GM19099 (cell line): ENCODE measurements around the gene C13orf46.

ENCODE experiments used
- POLR2A ChIP-seq: IDR thresholded peaks from 3 replicates; pipeline ENCODE4 v1.6.1; 2011; ENCODE audit warnings: low read depth; ENCODE audit not compliant: insufficient read length; ENCODE audit errors: extremely low read depth

Gene C13orf46

DNA sequence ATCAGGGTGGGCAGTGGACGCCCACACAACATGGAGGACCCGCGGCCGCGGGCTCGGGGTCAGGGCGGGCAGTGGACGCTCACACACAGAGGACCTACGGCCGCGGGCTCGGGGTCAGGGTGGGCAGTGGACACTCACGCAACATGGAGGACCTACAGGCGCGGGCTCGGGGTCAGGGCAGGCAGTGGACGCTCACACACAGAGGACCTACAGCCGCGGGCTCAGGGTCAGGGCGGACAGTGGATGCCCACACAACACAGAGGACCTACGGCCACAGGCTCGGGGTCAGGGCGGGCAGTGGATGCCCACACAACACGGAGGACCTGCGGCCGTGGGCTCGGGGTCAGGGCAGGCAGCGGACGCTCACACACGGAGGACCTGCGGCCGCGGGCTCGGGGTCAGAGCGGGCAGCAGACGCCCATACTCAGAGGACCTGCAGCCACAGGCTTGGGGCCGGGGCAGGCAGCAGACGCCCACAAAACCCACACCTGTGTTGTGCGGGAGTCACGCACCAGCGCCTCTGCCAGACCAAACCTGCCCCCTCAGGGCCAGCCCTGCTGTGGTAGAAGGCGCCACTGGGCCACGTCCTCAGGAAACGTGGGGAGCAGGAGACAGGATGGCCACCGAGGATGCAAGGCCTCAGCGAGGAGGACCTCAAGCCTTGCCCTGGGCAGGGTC is 27.6 kb upstream of the C13orf46 start:
- no peak for TF ChIP-seq POLR2A

DNA sequence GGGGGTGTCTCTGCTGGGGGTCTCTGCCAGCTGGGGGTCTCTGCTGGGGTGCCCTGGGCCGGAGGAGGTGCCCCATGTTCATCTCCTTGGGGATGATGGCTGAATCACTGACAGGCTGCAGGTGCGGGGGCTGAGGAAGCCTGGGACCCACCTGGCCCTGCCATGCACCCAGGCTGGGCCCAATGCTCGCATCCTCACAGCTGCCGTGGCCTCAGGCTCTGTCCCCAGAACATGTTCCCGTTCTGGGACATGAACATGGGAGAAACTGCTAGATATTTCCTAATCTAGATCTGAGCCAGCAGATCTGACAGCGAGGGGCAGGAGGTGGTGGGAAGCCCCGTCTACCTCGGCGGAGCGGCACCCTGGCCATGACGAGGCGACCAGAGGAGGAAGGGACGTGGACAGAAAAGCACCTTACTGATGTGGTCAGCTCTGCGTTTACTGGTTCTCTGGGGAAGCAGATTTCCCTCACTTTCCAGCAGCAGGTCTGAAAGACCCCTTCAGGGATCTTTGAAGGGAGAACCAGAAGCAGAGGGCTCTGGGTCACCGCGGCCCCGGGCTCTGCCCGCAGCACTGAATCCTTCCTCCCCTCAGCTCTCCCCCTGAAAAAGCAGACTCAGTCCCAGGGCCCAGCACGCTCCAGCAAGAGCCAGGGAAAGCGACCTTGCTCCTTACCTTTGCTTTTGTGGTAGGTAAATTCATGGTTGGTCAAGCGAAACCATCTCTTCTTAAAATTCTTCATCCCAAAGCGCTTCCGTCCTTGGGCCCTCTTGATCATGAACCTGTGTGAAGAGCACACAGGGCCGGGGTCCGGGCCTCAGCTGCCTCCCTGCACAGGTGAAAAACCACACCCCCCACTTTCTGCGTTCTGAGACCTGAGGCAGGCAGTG is 26.5 kb upstream of the C13orf46 start:
- no peak for TF ChIP-seq POLR2A

DNA sequence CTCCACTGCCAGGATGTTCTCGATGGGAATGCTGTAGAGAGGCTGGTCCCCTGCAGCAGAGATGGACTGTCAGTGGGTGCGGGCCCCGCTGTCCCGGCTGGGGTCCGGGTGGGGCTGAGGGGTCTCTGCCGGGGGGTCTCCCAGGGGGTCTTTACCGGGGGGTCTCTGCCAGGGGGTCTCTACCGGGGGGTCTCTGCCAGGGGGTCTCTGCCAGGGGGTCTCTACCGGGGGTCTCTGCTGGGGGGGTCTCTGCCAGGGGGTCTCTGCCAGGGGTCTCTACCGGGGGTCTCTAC is 25.7 kb upstream of the C13orf46 start:
- no peak for TF ChIP-seq POLR2A

DNA sequence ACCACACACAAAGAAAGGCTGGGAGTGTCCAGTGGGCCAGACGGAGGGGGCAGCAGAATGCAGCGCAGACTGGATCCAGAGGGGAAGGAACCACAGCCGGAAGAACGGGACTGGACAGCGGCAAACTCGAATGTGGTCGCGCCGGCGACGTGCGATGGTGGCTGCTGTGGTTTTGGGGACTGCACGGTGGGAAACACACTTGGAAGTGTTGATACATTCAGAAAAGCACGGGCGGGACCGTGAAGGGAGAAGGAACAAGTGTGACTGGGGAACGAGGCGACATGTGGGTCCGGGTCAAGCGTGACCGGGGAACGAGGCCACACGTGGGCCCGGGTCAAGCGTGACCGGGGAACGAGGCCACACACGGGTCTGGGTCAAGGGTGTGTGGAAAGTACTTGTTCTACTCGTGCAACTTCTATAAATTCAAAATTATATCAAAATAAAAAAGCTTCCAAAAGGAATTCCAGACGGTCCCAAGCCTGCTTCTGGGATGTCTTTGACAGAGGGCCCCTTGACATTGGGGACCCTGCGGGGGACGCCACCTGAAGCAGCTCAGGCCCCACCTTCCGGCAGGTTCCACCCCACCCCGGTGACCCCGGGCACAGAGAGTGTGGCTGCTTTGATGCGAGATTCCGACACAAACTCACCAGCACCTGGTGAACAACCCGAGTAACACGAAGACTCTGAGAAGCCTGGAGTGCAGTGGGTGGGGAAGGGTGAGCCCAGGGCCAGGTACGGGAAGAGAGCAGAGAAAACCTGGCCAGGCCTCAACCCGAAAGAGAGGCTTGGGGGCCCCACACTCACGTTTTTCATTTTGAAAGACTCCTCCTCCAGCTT is 25.1 kb upstream of the C13orf46 start:
- TF ChIP-seq POLR2A: no peak

DNA sequence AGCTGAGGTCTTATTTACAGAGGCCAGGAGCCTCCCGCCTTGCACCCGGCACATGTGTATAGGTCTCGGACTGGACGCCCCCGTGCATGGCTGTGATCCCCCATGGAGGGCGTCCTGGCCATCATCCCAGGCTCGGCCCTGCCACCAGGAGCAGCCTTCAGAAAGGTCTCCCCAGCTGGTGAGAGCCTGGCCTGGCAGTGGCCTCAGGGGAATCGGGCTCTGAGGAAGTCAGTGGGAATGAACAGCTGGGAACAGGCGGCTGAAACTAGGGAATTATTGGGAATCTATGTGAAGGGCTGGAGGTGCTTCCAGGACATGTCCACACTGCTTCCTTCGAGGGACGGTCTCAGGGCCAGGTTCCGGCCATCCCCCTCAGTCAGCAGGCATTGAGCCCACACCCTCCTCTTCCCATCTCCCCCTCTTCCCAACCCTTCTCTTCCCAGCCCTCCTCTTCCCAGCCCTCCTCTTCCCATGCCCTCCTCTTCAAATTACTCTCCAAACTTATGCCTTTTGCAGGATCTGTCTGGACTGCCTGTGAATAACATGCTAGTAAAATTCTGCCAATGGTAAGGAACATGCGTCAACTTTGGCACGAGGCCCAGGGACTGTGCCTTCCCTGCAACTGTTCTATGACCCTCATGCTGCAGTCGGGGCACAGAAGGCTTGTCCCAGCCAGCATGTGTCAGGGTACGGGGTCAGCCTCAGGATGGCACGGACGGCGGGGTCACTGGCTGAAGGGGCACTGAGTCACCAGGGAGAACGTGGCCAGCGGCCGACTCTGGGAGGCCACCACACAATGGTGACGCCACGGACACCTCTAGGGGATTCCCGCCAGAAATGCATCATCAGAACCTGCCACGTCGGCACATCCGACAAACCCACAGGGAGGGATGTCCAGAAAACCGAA is 24.2 kb upstream of the C13orf46 start:
- TF ChIP-seq POLR2A: no peak

DNA sequence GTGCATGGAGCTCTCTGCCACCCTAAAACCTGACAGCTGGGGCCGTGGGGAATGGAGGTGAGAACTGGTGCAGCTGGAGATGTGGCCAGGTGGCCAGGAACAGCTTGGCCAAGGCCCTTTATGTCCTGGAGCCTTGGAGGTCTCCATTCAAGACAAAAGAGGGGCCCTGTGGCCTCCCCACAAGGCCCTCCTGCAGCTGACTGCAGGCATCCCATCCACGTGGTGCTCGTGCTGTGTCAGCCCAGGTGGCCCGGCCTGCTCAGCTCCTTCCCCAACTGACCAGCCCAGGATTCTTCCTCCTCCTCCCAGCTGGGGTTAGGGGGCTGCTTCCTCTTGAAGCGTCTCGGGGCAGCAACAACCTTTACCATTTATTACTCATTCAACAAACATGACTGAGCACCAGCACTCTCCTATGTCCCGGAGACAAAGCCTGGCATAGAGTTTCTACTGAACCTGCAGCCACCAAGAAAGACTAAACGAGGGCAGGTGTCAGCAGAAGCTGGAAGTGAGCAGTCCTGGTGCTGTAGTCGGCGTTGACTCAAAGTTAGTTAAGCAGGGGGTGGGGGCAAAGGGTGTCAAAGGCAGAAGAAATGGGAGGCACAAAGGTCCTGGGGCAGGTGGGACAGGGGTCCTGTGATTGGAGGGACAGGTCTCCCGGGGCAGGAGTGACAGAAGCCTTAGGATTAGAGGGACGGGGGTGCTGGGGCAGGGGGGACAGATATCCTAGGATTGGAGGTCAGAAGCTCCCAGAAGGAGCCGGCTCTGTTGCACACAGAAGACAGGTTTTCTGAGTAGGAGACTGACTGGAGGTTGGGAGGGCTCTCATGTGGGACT is 23.3 kb upstream of the C13orf46 start:
- no peak for TF ChIP-seq POLR2A

DNA sequence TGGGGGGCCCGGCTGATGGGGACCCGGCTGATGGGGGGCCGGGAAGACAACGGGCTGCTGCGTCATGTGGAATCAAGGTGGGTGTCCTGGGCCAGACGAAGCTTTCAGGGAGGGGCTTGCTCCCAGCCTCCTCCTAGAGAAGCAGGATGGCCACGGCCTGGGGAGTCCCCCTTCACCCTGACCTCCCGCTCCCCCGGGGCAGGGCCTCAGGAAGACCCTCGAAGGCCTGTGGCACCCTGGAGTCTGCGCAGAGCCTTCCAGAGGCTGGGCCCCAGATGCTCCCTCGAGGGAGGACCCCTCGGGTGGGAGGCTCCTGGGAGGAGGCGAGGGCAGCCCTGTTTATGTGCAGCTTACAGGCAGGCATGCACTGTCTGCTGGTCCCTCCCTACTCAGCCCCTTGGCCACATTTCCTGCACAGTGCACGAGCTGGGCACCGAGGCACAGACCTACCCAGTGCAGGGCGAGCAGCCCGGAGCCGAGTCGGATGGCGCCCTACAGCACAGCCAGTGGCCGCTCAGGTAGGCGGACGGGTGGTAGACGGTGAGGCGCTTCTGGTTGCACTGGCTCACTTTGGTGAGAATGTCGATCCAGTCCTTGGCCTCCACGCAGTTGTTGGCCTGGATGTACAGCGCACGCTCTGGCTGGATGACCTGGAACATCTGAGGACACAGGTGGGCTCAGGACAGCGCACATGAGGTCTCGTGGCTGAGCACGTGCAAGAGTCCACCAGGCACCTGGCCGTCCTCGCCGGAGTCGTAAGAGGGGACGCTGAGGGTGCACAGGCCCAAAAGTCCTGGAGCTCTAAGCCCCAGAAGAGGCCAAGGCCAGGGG is 22.4 kb upstream of the C13orf46 start:
- no peak for TF ChIP-seq POLR2A

DNA sequence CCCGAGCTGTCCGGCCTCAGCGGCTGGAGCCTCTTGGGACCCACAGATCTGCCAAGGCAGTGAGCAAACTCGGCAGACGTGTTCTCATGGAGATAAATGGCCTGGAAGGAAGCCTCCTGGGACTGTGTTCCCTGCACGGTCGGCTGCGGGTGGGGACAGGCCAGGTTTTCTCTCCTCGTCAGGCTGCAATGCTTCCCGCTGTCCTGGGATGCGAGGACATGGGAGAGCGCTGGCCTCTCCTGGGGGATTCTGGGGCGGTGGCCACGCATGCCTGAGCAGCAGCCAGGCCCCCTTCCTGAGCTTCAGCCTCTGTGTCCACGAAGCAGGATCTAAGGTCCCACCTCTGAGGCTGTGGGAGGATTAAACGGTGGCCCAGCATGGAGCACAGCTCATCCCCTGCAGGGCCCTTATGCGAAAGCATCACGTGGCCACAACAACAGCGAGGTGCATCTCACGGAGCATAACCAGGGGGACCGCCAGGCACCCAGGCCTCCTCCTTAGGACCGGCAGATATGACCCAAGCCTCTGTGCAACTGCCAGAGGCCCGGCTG is 21.2 kb upstream of the C13orf46 start:
- TF ChIP-seq POLR2A: no peak

DNA sequence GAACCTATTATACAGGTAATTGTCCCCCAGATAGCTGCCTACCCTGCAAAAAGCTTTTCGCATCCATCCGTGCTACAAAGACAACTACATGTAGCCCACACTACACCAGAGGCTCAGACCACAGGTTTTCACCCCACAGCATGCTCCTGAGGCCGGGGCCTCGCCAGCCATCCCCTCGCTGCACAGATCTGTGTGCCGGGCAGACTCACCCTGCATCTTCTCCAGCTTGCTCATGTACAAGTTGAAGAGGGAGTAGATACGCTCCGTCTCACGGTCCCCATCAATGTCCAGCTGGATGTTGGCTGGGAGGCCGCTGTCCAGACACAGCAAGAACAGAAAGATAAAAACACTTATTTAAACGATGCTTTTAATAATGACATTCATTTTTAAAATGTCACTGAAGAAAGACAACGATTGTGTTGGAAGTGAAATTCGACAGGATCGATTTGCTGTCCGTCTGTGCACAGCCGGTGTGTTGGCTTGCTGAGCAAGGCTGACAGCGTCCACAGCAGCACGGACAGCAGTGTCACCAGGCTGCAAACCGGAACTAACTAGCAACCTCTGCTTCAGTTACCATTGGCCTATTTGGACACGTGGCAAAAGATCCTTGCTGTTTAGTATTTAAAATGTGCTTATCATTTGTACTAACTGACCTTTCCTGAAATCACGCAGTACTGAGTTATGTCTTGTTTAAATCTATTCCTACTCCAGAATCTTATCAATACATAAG is 18.6 kb upstream of the C13orf46 start:
- TF ChIP-seq POLR2A: no peak

DNA sequence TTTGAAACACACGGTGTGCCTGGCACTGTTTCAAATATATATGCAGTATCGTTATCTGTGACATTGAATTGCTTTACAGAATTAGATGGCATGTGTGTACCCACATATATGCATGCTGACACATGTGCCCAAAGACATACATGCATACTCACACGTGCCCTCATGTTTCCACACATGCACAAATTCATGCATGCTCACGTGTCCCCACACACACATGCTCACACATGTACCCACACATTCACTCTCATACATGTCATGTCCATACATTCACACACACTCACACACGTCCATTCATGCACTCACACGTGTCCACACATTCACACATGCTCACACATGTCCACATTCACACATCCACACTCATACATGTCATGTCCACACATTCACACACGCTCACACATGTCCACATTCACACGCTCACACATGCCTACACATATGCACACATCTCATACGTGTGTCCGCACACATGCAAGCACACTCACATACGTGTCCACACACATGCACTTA is 17.9 kb upstream of the C13orf46 start:
- no peak for TF ChIP-seq POLR2A

DNA sequence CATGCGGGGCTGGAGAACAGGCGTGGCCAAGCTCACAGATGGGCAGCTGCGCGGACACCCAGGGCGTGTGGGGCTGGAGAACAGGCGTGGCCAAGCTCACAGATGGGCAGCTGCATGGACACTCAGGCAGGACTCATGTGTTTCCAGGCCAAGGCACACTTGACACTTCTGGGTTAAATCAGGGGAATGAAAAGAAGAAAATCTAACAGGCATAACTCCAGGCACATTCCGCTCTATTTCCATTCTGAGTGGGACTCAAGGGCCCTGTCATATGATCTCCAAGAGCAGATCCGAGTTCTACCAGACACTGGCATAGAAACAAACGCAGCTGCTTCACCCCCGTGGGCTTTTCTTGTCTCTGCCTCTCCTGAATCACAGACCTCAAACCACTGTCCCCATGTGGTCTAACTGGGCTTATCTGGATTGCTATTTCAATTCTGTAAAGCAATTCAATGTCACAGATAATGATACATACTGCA is 17.4 kb upstream of the C13orf46 start:
- TF ChIP-seq POLR2A: no peak
